ENCODE measurements around the gene DIAPH2.

- TF ChIP-seq POLR2A (IDR thresholded peaks at IDR 0.05; ENCODE audit: low read depth, low read length) (no peak), POLR2AphosphoS5 (IDR thresholded peaks at IDR 0.05; ENCODE audit: low read depth, low read length) (no peak), TAF1 (IDR thresholded peaks at IDR 0.05; ENCODE audit: borderline replicate concordance, low read depth, low read length) (no peak)
Observed at GRCh38 chrX:97628326-97628725, 943.7 kb downstream of the DIAPH2 start.

All from GM12892 (cell line).